AG08395 (cell line): Measurements from ENCODE around the gene SYF2.
"Not testable (repeated sequence)": the region's sequence is repeated elsewhere in the genome, so short reads cannot be mapped to it uniquely, and the experiment has no call there.

ENCODE experiments used
- DNase-seq: peaks from one replicate; pipeline ENCODE4 v3.0.0; 2012; ENCODE audit warnings: mixed read lengths, low spot score

The SYF2 gene

GRCh38 chr1:25206201-25206600 lies 26.1 kb downstream of the SYF2 start:
- peak; percentile 18 for DNase-seq

DNA sequence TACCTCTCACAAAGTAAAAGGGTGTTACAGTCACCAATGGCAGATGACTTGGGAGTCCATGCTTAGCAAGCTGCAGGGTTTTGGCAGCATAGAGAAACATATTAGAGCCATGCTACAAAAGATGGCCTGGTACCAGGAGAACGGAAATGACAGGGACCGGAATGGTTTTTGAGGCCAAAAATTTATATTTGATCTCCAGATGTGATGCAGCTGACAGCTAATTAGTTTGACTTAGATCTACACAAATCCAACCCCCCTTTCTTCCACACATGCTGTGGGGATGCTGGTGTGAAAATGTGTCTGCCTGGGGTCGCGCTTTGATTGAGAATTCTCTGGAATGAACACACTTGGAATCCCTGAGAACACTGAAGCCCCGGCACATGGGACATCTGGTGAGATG lies 26.5 kb downstream of the SYF2 start:
- DNase-seq = no peak

GRCh38 chr1:25204797-25205480 lies 27.4 kb downstream of the SYF2 start:
- DNase-seq = peak; percentile 83

DNA sequence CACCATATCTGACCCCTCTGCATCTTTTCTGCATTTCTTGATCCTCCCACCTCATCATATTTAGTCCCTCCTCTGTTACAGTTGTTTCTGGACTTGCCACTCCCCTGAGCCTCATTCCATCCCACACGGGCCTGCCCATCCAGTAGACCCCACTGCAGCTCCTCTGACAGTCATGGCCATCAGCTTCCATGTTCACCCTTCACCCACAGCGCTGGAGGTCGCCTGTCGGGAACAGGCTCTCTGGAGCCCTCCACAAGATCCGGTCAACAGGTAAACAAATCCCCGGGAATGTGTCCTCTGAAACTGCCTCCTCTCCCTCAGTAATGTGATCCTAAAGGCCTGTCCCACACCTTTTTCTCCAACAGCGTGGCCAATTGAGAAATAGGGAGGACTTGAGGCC lies 31.3 kb downstream of the SYF2 start:
- no peak for DNase-seq

DNA sequence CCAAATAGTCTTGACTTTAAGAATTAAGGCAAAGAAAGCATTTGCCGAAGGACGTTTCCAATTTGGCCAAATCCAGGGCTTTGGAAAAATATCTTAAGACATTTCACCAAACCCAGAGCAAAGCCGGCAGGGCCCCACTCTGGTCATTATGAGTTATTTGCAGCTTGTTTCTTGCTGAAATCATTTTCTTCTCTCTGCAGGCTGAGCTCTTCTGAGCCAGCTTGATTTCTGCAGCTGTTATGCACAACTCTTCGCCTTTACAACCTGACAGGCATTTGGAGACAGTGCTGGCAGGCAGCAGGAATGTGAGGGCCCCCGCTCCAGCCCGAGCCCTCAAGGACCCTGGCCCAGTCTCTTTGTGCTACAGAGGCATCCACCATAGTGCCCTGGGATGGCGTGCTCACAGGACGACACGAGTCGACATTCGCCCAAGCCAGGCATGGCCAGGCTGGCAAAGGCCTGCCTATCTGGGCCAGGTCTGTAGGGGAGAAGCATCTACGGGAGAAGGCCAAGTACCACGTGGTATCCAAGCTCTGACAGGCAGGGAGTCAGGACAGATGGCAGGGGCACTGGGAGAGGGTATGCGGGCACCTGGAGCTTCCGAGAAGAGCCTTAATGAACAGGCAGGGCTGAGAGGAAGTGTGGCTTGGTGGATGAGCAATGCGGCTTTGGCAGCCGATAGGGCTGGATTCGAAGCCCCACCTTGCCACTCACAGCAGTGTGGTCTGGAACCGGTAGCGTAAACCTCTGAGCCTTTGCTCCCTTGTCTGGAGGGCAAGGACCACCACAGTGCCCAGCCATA lies 32.3 kb downstream of the SYF2 start:
- DNase-seq = no peak

DNA sequence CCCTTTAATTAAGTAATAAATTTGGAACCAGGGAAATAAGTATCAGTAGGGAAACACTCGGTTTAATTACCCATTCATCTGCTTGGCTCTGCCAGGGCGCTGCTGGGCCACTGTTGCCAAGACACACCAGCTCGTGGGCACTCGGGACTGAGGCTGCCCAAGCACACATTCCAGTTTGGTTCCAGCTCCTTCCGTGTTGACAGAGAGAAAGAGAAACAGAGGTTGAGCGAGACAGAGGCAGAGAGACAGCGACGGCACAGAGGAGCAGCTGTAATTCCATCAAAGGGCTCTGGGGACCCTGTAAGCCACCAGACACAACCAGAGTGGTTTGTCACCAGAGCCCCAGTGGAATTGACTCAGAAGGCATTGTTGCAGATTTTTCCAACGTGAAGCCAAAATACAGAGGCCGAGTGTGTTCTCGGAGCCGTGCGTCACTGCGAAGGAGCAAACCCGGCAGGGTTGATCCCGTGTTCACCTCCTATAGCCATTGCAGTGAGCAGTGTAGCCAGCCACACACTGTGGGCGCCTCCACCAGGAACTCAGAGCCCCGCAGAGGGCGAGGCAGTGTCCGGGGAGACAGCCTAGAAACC lies 33.5 kb downstream of the SYF2 start:
- DNase-seq = peak; percentile 77

DNA sequence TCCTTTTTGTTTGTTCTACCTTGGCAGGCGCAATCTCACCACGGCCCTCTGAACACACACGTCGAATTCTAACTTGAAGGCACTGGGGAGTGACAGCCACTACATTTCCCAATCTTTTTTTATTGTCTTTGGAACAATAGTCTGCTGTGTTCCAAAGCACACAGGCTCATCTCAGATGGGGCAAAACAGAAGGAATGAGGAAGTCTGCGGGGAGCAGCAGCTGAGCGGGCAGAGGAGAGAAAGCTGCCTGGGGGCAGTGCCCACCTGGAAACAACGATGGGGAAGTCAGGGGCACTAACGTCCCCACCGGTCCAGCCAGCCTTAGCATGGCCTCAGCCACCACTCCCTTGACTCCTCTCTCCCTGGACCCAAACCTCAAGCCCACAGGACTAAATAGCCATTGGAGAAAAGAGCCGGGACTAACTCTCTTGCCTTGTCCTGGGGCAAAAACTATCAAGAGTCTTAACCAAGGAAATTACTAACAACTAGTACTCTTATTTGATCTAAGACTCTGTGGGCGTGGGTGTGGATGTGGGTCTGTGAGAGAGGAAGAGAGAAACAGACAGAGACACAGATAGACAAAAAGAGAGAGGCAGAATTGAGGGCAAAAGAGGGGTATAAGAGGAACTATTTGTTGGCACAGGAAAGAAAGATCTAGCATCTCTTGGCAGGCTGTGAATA lies 34.2 kb downstream of the SYF2 start:
- DNase-seq = peak; percentile 53

DNA sequence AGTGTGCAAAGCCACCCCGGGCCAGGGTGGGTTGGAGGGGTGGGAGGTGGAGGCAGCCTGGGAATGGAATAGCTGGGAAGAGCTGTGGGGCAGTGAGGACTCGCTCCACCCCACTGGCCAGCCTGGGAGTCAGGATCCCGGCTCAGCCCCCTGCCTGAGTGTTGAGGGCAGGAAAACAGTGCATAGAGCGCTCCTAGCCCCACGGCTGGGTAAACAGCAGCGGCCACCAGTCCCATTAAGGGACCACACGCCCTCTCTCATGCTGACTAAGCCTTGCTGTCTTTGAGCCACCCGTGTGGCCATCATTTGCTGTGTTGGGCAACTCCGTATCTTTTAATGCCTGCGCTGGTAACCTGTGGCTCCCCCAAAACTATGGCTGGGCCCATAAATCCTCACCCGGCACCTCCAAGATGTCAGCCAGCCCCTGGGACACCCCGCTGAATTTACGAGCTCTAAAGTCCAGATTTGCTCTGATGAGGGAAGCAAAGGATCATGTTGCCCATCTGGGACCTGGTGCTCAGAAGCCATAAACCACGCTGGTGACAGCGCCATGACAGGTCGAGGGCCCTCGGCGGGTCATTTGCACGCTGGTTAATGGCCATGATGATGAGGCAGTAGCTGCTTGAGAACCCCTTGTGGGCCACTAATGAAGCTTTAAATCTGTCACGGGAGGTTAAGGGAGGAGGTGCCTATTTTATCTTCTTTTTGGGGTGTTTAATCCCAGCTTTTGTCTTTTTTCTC lies 34.9 kb downstream of the SYF2 start:
- no peak for DNase-seq

DNA sequence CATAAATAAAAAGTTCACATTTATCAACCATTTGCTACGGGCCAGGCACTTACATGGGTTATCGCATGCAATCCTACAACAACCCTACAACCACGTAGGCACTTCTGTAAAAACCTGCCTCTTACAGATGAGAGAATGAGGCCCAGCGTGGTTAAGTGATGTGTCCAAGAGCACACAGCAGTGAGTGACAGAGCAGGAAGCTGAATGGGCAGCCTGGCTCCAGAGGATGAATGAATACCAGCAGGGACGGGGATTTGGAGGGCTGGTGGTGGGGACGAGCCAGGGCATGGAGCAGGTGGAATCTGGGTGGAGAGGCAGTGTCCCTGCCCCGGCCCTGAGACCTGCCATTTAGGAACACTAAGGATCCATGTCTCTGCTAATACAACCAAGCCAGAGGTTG lies 35.5 kb downstream of the SYF2 start:
- DNase-seq = no peak

DNA sequence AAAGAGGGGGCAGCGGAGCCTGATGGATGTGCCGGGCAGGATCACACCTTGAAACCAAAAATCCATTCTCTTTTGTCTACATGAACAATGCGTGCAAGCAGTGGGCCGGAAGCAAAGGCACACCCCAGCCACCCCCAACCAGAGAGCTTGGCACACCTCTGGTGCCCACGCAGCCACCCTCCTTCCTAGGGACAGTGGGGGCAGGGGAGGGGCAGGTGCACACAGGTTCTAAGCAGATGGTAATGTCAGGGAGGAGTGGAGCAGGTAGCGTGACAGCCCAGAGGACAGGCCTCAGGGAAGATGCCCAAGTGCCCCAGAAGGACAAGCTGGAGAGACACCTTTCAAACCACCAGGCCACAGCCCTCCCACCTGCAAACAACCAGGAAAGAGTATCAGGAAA lies 36.5 kb downstream of the SYF2 start:
- DNase-seq = no peak

- DNase-seq = no peak
These were observed 37.7 kb downstream of the SYF2 start for GRCh38 chr1:25194572-25195020.

- DNase-seq = no peak
These were observed 38.2 kb downstream of the SYF2 start for GRCh38 chr1:25194054-25194453.

DNA sequence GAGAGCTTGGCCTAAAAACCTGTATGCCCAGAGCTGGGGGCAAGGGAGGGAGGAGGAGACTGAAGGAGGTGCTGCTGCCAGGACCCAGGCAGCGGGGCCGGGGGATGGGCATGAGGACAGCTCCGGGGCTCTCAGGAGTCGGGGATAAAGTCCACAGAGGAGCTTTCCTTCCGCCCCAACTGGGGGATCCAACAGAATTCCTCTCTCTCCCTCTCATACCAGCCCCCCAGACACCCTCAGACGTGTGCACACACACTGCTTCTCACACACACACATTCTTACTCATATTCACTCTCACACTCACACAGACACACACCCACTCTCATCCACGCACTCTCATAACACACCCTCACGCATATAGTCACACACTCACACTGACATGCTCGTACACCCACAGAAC lies 39.1 kb downstream of the SYF2 start:
- DNase-seq = no peak

DNA sequence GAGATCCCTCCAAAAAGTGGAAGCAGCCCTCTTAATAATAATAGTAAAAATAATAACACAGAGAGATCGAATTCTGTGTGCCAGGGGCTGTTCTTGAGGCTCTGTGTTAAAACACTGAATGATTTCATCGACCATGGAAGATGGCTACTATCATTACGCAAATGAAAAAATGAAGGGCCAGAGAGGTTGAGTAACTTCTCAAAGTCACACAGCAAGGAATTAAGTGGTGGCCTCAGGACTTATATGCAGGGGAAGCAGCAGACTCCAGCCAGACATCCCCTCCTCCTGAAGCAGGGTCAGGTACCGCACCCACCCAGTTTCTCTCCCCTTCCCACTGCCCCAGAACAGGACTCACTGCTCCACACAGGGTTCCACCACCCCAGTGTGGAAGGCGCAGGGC lies 40.1 kb downstream of the SYF2 start:
- no peak for DNase-seq

GRCh38 chr1:25190260-25190659 lies 42.0 kb downstream of the SYF2 start:
- no peak for DNase-seq

- DNase-seq = not testable (repeated sequence)
These were observed 44.4 kb downstream of the SYF2 start for GRCh38 chr1:25187904-25188303.

DNA sequence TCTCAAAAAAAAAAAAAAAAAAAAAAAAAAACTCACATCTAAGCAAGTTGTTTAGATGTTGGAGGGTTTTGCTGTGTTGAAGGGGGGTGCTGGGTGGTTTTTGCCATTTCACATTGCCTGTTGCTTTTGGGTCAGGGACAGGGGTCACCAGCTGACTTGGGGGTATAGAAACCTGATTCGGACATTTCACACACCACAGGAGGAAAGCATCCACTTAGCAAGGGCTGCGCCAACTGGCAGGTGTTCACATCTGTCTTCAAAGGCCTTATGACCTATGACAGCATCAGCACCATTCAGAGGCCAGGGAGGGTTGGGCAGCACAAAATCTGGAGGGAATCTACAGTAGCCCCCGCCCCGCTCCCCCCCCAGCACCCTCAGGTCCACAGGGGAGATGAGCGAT lies 45.2 kb downstream of the SYF2 start:
- no peak for DNase-seq

- no peak for DNase-seq
These were observed 45.9 kb downstream of the SYF2 start for GRCh38 chr1:25186161-25187007.

DNA sequence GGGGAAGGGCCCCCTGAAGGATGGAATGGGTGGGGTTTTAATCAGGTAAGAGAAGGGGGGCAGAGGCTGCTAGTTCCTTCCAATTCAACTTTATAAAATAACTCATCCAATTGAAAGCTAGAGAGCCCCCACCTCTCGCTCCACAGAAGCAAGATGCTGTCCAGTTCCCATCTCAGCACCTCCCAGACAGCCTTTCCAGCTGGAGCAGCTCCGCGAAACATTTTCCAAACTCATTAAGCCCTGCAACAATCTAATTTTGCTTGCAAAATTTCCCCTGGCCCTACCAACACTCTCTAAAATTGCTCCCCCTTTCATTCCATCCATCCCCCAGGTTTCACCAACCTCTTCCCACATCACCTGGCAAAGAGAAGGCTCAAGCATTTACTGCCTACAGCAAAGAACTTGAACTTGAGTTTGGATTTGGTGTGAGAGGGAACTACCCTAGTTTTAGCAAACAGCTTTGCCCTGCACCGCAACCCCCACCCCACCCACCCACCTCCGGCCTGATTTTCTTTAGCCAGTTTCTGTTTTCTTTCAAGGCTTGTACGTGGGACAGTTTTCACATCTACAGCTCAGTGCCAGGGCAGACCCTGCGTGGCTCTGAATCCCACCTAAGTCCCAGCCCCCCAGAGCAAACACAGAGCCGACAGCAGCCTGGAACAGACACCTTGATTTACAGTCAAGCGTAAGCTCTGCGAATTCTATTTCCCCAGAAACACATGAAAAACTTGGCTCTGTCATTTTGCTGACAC lies 46.7 kb downstream of the SYF2 start:
- no peak for DNase-seq
